ENCODE results near the gene KLF13. TPM values are rescaled to one million over a fixed set of nuclear protein-coding genes. Genes with fewer than 3 reads are reported as not detected.

The KLF13 gene
- total RNA-seq, 2 donors from 2014 or later, result 18.7 to 18.9 TPM

- peaks cover 4% of the 10 kb centered on the region for H3K27me3 Mint-ChIP-seq (ENCODE audit: insufficient read depth)
- peak overlapping the region; percentile 70 for H3K27ac ChIP-seq (ENCODE audit: low read depth, low read length)
- no peaks in the 10 kb centered on the region for H3K27me3 ChIP-seq (ENCODE audit: control insufficient read depth, insufficient read depth, low read length, poor library complexity, severe bottlenecking)
- no peaks in the 10 kb centered on the region for H3K36me3 ChIP-seq (ENCODE audit: control insufficient read depth, insufficient read depth, low read length)
- H3K36me3 Mint-ChIP-seq (ENCODE audit: low read depth), result no peaks in the 10 kb centered on the region
- peaks cover 6% of the 10 kb centered on the region for H3K4me1 ChIP-seq (ENCODE audit: control insufficient read depth, insufficient read depth, low read length)
- no peak overlapping the region for H3K9ac ChIP-seq (ENCODE audit: extremely low read depth, low read length, poor library complexity, severe bottlenecking)
- DNase-seq, result no peak
- peaks cover 21% of the 10 kb centered on the region for H3K4me1 Mint-ChIP-seq
- peaks cover 4% of the 10 kb centered on the region for H3K9me3 ChIP-seq (ENCODE audit: control insufficient read depth, low read length)
- no peak overlapping the region for H3K4me3 ChIP-seq (ENCODE audit: low read length)
- peak overlapping the region; percentile 48 for H3K27ac Mint-ChIP-seq
- peaks cover 3% of the 10 kb centered on the region for H3K9me3 Mint-ChIP-seq
- 91 to 96% methylated on average over 6 of the region's 6 CpGs for WGBS, 2 experiments (ENCODE audit: insufficient coverage in 1 of 2, insufficient read length in 1 of 2)
- no peak for TF ChIP-seq CTCF (conservative IDR thresholded peaks at IDR 0.05)
- no peak overlapping the region for H3K4me3 Mint-ChIP-seq
These were observed 45.8 kb upstream of the KLF13 start for GRCh38 chr15:31280831-31281216.

GRCh38 chr15:31283043-31283442 is 43.6 kb upstream of the KLF13 start:
- Mint-ChIP-seq H3K27me3 (ENCODE audit: insufficient read depth) (peaks cover 4% of the 10 kb centered on the region), H3K9me3 (peaks cover 3% of the 10 kb centered on the region), H3K27ac (no peak overlapping the region), H3K4me3 (no peak overlapping the region), H3K36me3 (ENCODE audit: low read depth) (no peaks in the 10 kb centered on the region), H3K4me1 (peaks cover 24% of the 10 kb centered on the region)
- 70 to 93% methylated on average over 2 to 4 of the region's 4 CpGs for WGBS, 2 experiments (ENCODE audit: insufficient coverage in 1 of 2, insufficient read length in 1 of 2)
- TF ChIP-seq CTCF (conservative IDR thresholded peaks at IDR 0.05), result no peak
- H3K27ac ChIP-seq (ENCODE audit: low read depth, low read length), result no peak overlapping the region
- no peaks in the 10 kb centered on the region for H3K27me3 ChIP-seq (ENCODE audit: control insufficient read depth, insufficient read depth, low read length, poor library complexity, severe bottlenecking)
- no peak for DNase-seq
- H3K4me1 ChIP-seq (ENCODE audit: control insufficient read depth, insufficient read depth, low read length), result peaks cover 6% of the 10 kb centered on the region
- no peak overlapping the region for H3K4me3 ChIP-seq (ENCODE audit: low read length)
- no peak overlapping the region for H3K9ac ChIP-seq (ENCODE audit: extremely low read depth, low read length, poor library complexity, severe bottlenecking)
- H3K9me3 ChIP-seq (ENCODE audit: control insufficient read depth, low read length), result peaks cover 11% of the 10 kb centered on the region
- no peaks in the 10 kb centered on the region for H3K36me3 ChIP-seq (ENCODE audit: control insufficient read depth, insufficient read depth, low read length)

GRCh38 chr15:31285772-31286261 is 40.8 kb upstream of the KLF13 start:
- Mint-ChIP-seq H3K36me3 (ENCODE audit: low read depth) (no peaks in the 10 kb centered on the region), H3K27ac (no peak overlapping the region), H3K27me3 (ENCODE audit: insufficient read depth) (peaks cover 3% of the 10 kb centered on the region), H3K4me1 (peaks cover 10% of the 10 kb centered on the region), H3K4me3 (no peak overlapping the region), H3K9me3 (peaks cover 10% of the 10 kb centered on the region)
- Histone ChIP-seq H3K4me3 (ENCODE audit: low read length) (no peak overlapping the region), H3K36me3 (ENCODE audit: control insufficient read depth, insufficient read depth, low read length) (no peaks in the 10 kb centered on the region), H3K9me3 (ENCODE audit: control insufficient read depth, low read length) (peaks cover 11% of the 10 kb centered on the region), H3K4me1 (ENCODE audit: control insufficient read depth, insufficient read depth, low read length) (no peaks in the 10 kb centered on the region), H3K9ac (ENCODE audit: extremely low read depth, low read length, poor library complexity, severe bottlenecking) (no peak overlapping the region), H3K27ac (ENCODE audit: low read depth, low read length) (no peak overlapping the region), H3K27me3 (ENCODE audit: control insufficient read depth, insufficient read depth, low read length, poor library complexity, severe bottlenecking) (no peaks in the 10 kb centered on the region)
- WGBS, 2 experiments (ENCODE audit: insufficient coverage in 1 of 2, insufficient read length in 1 of 2), result 54 to 86% methylated on average over 1 of the region's 1 CpG
- no peak for TF ChIP-seq CTCF (conservative IDR thresholded peaks at IDR 0.05)
- no peak for DNase-seq
